T-cell (primary cell): ENCODE results near the gene ZFAND3. TPM values are rescaled to one million over a fixed set of nuclear protein-coding genes. Genes with fewer than 3 reads are reported as not detected.

Source experiments
- ATAC-seq, 4 experiments: fragments of 200-7000 bp in 3 of 4; fragments of 150-1000 bp in 1 of 4; cut with Tn5 transposase; replicated peaks in 1 of 4; 1 replicate in 3 of 4; 2 replicates in 1 of 4; pipeline ENCODE4 v1.10.0; 2021; ENCODE audit warnings: moderate library complexity in 3 of 4, mild to moderate bottlenecking in 2 of 4, moderate number of reproducible peaks in 1 of 4
- CTCF ChIA-PET, 2 donors: fragments of 300-600 bp; sonication (Branson Sonifier 250); formaldehyde crosslinking; loops; one replicate each; lab custom pipeline; 2022; ENCODE audit warnings: antibody characterized with exemption in 2 of 2; lab: Charles Lee
- POLR2A ChIA-PET, 2 donors: fragments of 300-600 bp; sonication (Branson Sonifier 250); formaldehyde crosslinking; loops; one replicate each; lab custom pipeline; 2022; ENCODE audit warnings: antibody characterized with exemption in 2 of 2; lab: Charles Lee
- DNase-seq, 35 experiments: peaks; one replicate each; pipeline versions ENCODE4 v3.0.0 to v3.0.0-alpha.2; 2013 to 2023
- H3K27ac ChIP-seq: one replicate; pipeline ENCODE4 v1.5.1; 2013; ENCODE audit warnings: low read length
- H3K27me3 ChIP-seq, 2 experiments: replicated peaks in 1 of 2; 1 replicate in 1 of 2; 2 replicates in 1 of 2; pipeline versions ENCODE4 v1.6.1 to v1.7.0; 2013; ENCODE audit warnings: low read length in 1 of 2, mixed read lengths in 1 of 2; ENCODE audit not compliant: control insufficient read depth in 2 of 2, insufficient read depth in 2 of 2; ENCODE audit errors: extremely low read depth in 1 of 2
- H3K36me3 ChIP-seq, 2 donors: 1 replicate in 1 of 2; 2 replicates in 1 of 2; pipeline versions ENCODE4 v1.6.1 to v1.7.0; 2013; ENCODE audit warnings: low read length in 1 of 2; ENCODE audit not compliant: control insufficient read depth in 2 of 2, insufficient read depth in 1 of 2; ENCODE audit errors: extremely low read depth in 1 of 2
- H3K4me1 ChIP-seq, 2 experiments: 1 replicate in 1 of 2; 2 replicates in 1 of 2; pipeline versions ENCODE4 v1.6.1 to v1.7.0; 2013; ENCODE audit warnings: low read length in 2 of 2, mixed read lengths in 1 of 2; ENCODE audit not compliant: insufficient read depth in 2 of 2, control insufficient read depth in 1 of 2; ENCODE audit errors: extremely low read depth in 1 of 2
- H3K4me3 ChIP-seq, 2 donors: 1 replicate in 1 of 2; 2 replicates in 1 of 2; pipeline versions ENCODE4 v1.5.1 to v1.7.0; 2013; ENCODE audit warnings: mild to moderate bottlenecking in 2 of 2, low read length in 1 of 2, moderate library complexity in 1 of 2; ENCODE audit not compliant: control insufficient read depth in 1 of 2; ENCODE audit errors: extremely low read depth in 1 of 2
- H3K9me3 ChIP-seq: 2 replicates; pipeline ENCODE4 v1.7.0; 2013
- H3K27ac Mint-ChIP-seq, 2 donors: one replicate each; pipeline ENCODE4 v1.8.0; 2020 to 2021; ENCODE audit warnings: mild to moderate bottlenecking in 2 of 2, mixed read lengths in 2 of 2
- H3K27me3 Mint-ChIP-seq, 2 donors: one replicate each; pipeline ENCODE4 v1.8.0; 2021 to 2022; ENCODE audit warnings: mixed read lengths in 2 of 2
- H3K36me3 Mint-ChIP-seq: one replicate; pipeline ENCODE4 v1.8.0; 2021; ENCODE audit warnings: mixed read lengths
- H3K4me1 Mint-ChIP-seq, 3 donors: one replicate each; pipeline ENCODE4 v1.8.0; 2020 to 2022; ENCODE audit warnings: mixed read lengths in 3 of 3, mild to moderate bottlenecking in 1 of 3
- H3K4me3 Mint-ChIP-seq, 3 donors: one replicate each; pipeline ENCODE4 v1.8.0; 2020 to 2022; ENCODE audit warnings: mild to moderate bottlenecking in 3 of 3, mixed read lengths in 3 of 3, moderate library complexity in 3 of 3
- H3K9me3 Mint-ChIP-seq, 3 donors: one replicate each; pipeline ENCODE4 v1.8.0; 2020 to 2022; ENCODE audit warnings: mixed read lengths in 3 of 3
- WGBS: methylation state at CpG from one replicate; pipeline ENCODE4 v1.1.5; 2013; ENCODE audit warnings: missing lambda C conversion rate; ENCODE audit not compliant: insufficient coverage; 5-methylcytosine and 5-hydroxymethylcytosine counted together
- total RNA-seq, 35 experiments: library from RNA in 6 of 35; stranded (reverse) in 6 of 35; fragments of 120-200 nt in 1 of 35; gene quantifications; one replicate each; pipeline versions ENCODE4 v1.2.1 to v1.2.4 and lab custom pipeline; 2013 to 2026

ZFAND3 gene
- total RNA-seq, 5 donors from 2014 or later (not counting 1 experiment from before 2014, with no cell fraction given): 35.6 to 59.3 (median 36.4) TPM

- H3K27ac ChIP-seq: no peak overlapping the region
- Mint-ChIP-seq H3K9me3 (no peaks in the 10 kb centered on the region), H3K4me1 (peaks cover 11 to 14% (median 11%) of the 10 kb centered on the region in 3 donors), H3K36me3 (peaks cover 14% of the 10 kb centered on the region), H3K27me3 (no peaks in the 10 kb centered on the region), H3K4me3 (no peak overlapping the region), H3K27ac (peak overlapping the region in 1 of 2 donors; percentile 11)
- peaks cover under 1 to 23% of the 10 kb centered on the region in 2 donors for H3K36me3 ChIP-seq
- H3K4me1 ChIP-seq: no peaks in the 10 kb centered on the region
- DNase-seq (no peak), ATAC-seq (no peak)
- H3K9me3 ChIP-seq: no peaks in the 10 kb centered on the region
- ChIA-PET CTCF (no interaction called here), POLR2A (interaction anchor here in 1 of 2 donors (0.5 kb wide), 1 partner anchor 22 kb away, joined by 3 read pairs; no protein-coding TSS in a partner anchor)
- WGBS: 97% methylated on average over 3 of the region's 3 CpGs
- no peak overlapping the region for H3K4me3 ChIP-seq
- H3K27me3 ChIP-seq: no peaks in the 10 kb centered on the region
These were observed 330.5 kb downstream of the ZFAND3 start for GRCh38 chr6:38150021-38150420.

- H3K36me3 ChIP-seq: peaks cover 0 to 23% of the 10 kb centered on the region in 2 donors
- WGBS: 92% methylated on average over 9 of the region's 11 CpGs
- H3K27ac Mint-ChIP-seq: peak overlapping the region in 1 of 2 donors; percentile 28
These were observed 331.3 kb downstream of the ZFAND3 start for GRCh38 chr6:38150681-38151296.

GRCh38 chr6:38151580-38152500 lies 332.3 kb downstream of the ZFAND3 start:
- Mint-ChIP-seq H3K4me1 (peaks cover 2 to 6% (median 3%) of the 10 kb centered on the region in 3 donors), H3K9me3 (no peaks in the 10 kb centered on the region), H3K4me3 (no peak overlapping the region), H3K27me3 (no peaks in the 10 kb centered on the region), H3K27ac (no peak overlapping the region), H3K36me3 (peaks cover 15% of the 10 kb centered on the region)
- ATAC-seq: no peak
- Histone ChIP-seq H3K9me3 (no peaks in the 10 kb centered on the region), H3K27ac (no peak overlapping the region), H3K36me3 (peaks cover 0 to 23% of the 10 kb centered on the region in 2 donors), H3K4me3 (no peak overlapping the region), H3K27me3 (no peaks in the 10 kb centered on the region), H3K4me1 (no peaks in the 10 kb centered on the region)
- CTCF ChIA-PET: no interaction called here
- WGBS: 97% methylated on average over 20 of the region's 22 CpGs
- POLR2A ChIA-PET: no interaction called here
- no peak for DNase-seq

More at GRCh38 chr6:38150681-38151296, 331.3 kb downstream of the ZFAND3 start:
- POLR2A ChIA-PET: no interaction called here
- Mint-ChIP-seq H3K9me3 (no peaks in the 10 kb centered on the region), H3K4me3 (no peak overlapping the region), H3K27me3 (no peaks in the 10 kb centered on the region), H3K4me1 (peaks cover 6 to 10% (median 8%) of the 10 kb centered on the region in 3 donors), H3K36me3 (peaks cover 14% of the 10 kb centered on the region)
- no peaks in the 10 kb centered on the region for H3K4me1 ChIP-seq
- ATAC-seq (no peak), DNase-seq (no peak)
- CTCF ChIA-PET: no interaction called here
- H3K9me3 ChIP-seq: no peaks in the 10 kb centered on the region
- H3K4me3 ChIP-seq: no peak overlapping the region
- no peaks in the 10 kb centered on the region for H3K27me3 ChIP-seq
- no peak overlapping the region for H3K27ac ChIP-seq

- WGBS: no CpG with 5 or more reads among the region's 8 CpGs
- H3K27ac ChIP-seq: no peak overlapping the region
- no peaks in the 10 kb centered on the region for H3K9me3 ChIP-seq
- no peak overlapping the region for H3K27ac Mint-ChIP-seq
- no peaks in the 10 kb centered on the region for H3K4me1 ChIP-seq
- H3K27me3 Mint-ChIP-seq: no peaks in the 10 kb centered on the region
- H3K4me3 ChIP-seq: no peak overlapping the region
- DNase-seq (no peak), ATAC-seq (no peak)
- H3K4me3 Mint-ChIP-seq: no peak overlapping the region
- POLR2A ChIA-PET: no interaction called here
- peaks cover 12% of the 10 kb centered on the region for H3K36me3 Mint-ChIP-seq
- H3K36me3 ChIP-seq: peaks cover 0 to 23% of the 10 kb centered on the region in 2 donors
- H3K27me3 ChIP-seq: no peaks in the 10 kb centered on the region
- H3K9me3 Mint-ChIP-seq: no peaks in the 10 kb centered on the region
- H3K4me1 Mint-ChIP-seq: peaks cover 0 to 5% (median 3%) of the 10 kb centered on the region in 3 donors
- CTCF ChIA-PET: no interaction called here
These were observed 333.1 kb downstream of the ZFAND3 start for GRCh38 chr6:38152620-38153019.

GRCh38 chr6:38153076-38153797 lies 333.7 kb downstream of the ZFAND3 start:
- Histone ChIP-seq H3K9me3 (no peaks in the 10 kb centered on the region), H3K27ac (no peak overlapping the region), H3K27me3 (no peaks in the 10 kb centered on the region), H3K36me3 (peaks cover 0 to 23% of the 10 kb centered on the region in 2 donors), H3K4me3 (no peak overlapping the region), H3K4me1 (no peaks in the 10 kb centered on the region)
- ATAC-seq (no peak), DNase-seq (no peak)
- CTCF ChIA-PET: no interaction called here
- Mint-ChIP-seq H3K27me3 (no peaks in the 10 kb centered on the region), H3K27ac (no peak overlapping the region), H3K36me3 (peaks cover 9% of the 10 kb centered on the region), H3K9me3 (no peaks in the 10 kb centered on the region), H3K4me3 (no peak overlapping the region), H3K4me1 (peaks cover 0 to 5% (median 3%) of the 10 kb centered on the region in 3 donors)
- WGBS: 82% methylated on average over 15 of the region's 23 CpGs
- POLR2A ChIA-PET: no interaction called here

- H3K27ac Mint-ChIP-seq: no peak overlapping the region
- ATAC-seq (no peak), DNase-seq (no peak)
- Histone ChIP-seq H3K27me3 (no peaks in the 10 kb centered on the region), H3K27ac (no peak overlapping the region), H3K9me3 (no peaks in the 10 kb centered on the region), H3K4me3 (no peak overlapping the region), H3K4me1 (no peaks in the 10 kb centered on the region), H3K36me3 (peaks cover 0 to 23% of the 10 kb centered on the region in 2 donors)
- no peak overlapping the region for H3K4me3 Mint-ChIP-seq
- H3K36me3 Mint-ChIP-seq: peaks cover 12% of the 10 kb centered on the region
- no peaks in the 10 kb centered on the region for H3K27me3 Mint-ChIP-seq
- H3K4me1 Mint-ChIP-seq: peaks cover 0 to 11% (median 2%) of the 10 kb centered on the region in 3 donors
- CTCF ChIA-PET: no interaction called here
- WGBS: 89% methylated on average over 12 of the region's 16 CpGs
- H3K9me3 Mint-ChIP-seq: peaks cover 0 to 5% (median 0%) of the 10 kb centered on the region in 3 donors
- POLR2A ChIA-PET: no interaction called here
These were observed 334.3 kb downstream of the ZFAND3 start for GRCh38 chr6:38153798-38154345.
